Liver (tissue), 3 donors: Measurements from ENCODE around the gene NPY4R.
"Not testable (repeated sequence)": the region's sequence is repeated elsewhere in the genome, so short reads cannot be mapped to it uniquely, and the experiment has no call there.

Source experiments
- ATF3 ChIP-seq: IDR thresholded peaks from 2 replicates; pipeline ENCODE4 v1.6.1; 2016; ENCODE audit warnings: antibody characterized with exemption
- CTCF ChIP-seq: fragments of 150-350 bp; IDR thresholded peaks from 2 replicates; pipeline ENCODE4 v1.5.1; 2017; ENCODE audit warnings: improper control_type of control experiment, low read depth, low read length; ENCODE audit not compliant: missing input control
- HNF4G ChIP-seq: IDR thresholded peaks from 2 replicates; pipeline ENCODE4 v1.6.1; 2016; ENCODE audit warnings: antibody characterized with exemption
- JUND ChIP-seq, 2 donors: IDR thresholded peaks; 2 replicates each; pipeline ENCODE4 v1.6.1; 2016; ENCODE audit warnings: antibody characterized with exemption in 2 of 2
- MAX ChIP-seq: IDR thresholded peaks from 2 replicates; pipeline ENCODE4 v1.6.1; 2016; ENCODE audit warnings: antibody characterized with exemption
- NR2F2 ChIP-seq: IDR thresholded peaks from 2 replicates; pipeline ENCODE4 v1.6.1; 2016; ENCODE audit warnings: antibody characterized with exemption
- RAD21 ChIP-seq, 2 donors: IDR thresholded peaks; 2 replicates each; pipeline ENCODE4 v1.6.1; 2016; ENCODE audit warnings: antibody characterized with exemption in 2 of 2, mild to moderate bottlenecking in 2 of 2
- REST ChIP-seq: IDR thresholded peaks from 2 replicates; pipeline ENCODE4 v1.6.1; 2016; ENCODE audit warnings: antibody characterized with exemption, mild to moderate bottlenecking
- SP1 ChIP-seq: IDR thresholded peaks from 2 replicates; pipeline ENCODE4 v1.6.1; 2018; ENCODE audit warnings: antibody characterized with exemption, mild to moderate bottlenecking
- TAF1 ChIP-seq: conservative IDR thresholded peaks from 2 replicates; pipeline ENCODE4 v1.6.1; 2016; ENCODE audit warnings: antibody characterized with exemption, mild to moderate bottlenecking
- YY1 ChIP-seq: IDR thresholded peaks from 2 replicates; pipeline ENCODE4 v1.6.1; 2016; ENCODE audit warnings: antibody characterized with exemption, mild to moderate bottlenecking
- donor health status: healthy.
- donor health status: healthy.

GRCh38 chr10:46463608-46464007, 2.1 kb downstream of the NPY4R start:
- not testable (repeated sequence) for TF ChIP-seq RAD21 (IDR thresholded peaks at IDR 0.05); JUND (IDR thresholded peaks at IDR 0.05); MAX; TAF1; CTCF; ATF3; REST; YY1; HNF4G; SP1; NR2F2
